ENCODE results near the gene MYO18B. TPM values are rescaled to one million over a fixed set of nuclear protein-coding genes. Genes with fewer than 3 reads are reported as not detected.

MYO18B gene
- total and polyA plus RNA-seq, 2 donors (not counting 3 experiments of a cell fraction or from before 2014, with no cell fraction given), result 0.01 TPM; not detected in 1

- Histone ChIP-seq H3K27ac (ENCODE audit: insufficient read depth, low read depth, low read length) (peak overlapping the region; percentile 88), H2AFZ (ENCODE audit: low read depth, low read length) (no peak overlapping the region), H4K20me1 (replicated peaks; ENCODE audit: control insufficient read depth, extremely low read depth, insufficient read depth, low read length) (no peaks in the 10 kb centered on the region), H3K36me3 (ENCODE audit: control insufficient read depth in 2 of 2, extremely low read depth in 1 of 2, insufficient read depth in 2 of 2, low read length in 2 of 2) (no peaks in the 10 kb centered on the region), H3K79me2 (ENCODE audit: control insufficient read depth, insufficient read depth, low read length) (no peaks in the 10 kb centered on the region), H3K9me1 (replicated peaks; ENCODE audit: control insufficient read depth, extremely low read depth, insufficient read depth, low read length) (no peaks in the 10 kb centered on the region), H3K4me2 (ENCODE audit: insufficient read depth, low read length) (no peak overlapping the region), H3K9me3 (replicated peaks; ENCODE audit: control insufficient read depth, insufficient read depth, low read length) (no peaks in the 10 kb centered on the region), H3K9ac (replicated peaks; ENCODE audit: extremely low read depth, insufficient read depth, low read length) (peak overlapping the region; percentile 51), H3K27me3 (ENCODE audit: control insufficient read depth in 2 of 2, insufficient read depth in 2 of 2, low read length in 2 of 2) (no peaks in the 10 kb centered on the region), H3K4me3 (replicated peaks in 1 of 3; ENCODE audit: insufficient read depth in 1 of 3, low read depth in 1 of 3, low read length in 3 of 3) (no peak overlapping the region), H3K4me1 (ENCODE audit: control insufficient read depth, extremely low read depth, insufficient read depth, low read length) (peaks cover 23% of the 10 kb centered on the region)
- DNase-seq (ENCODE audit: low read depth, low spot score) (no peak), FAIRE-seq (no peak)
- POLR2A ChIA-PET, result no interaction called here
- TF ChIP-seq POLR2A (IDR thresholded peaks at IDR 0.05; ENCODE audit: low read depth, low read length) (no peak), FOS (IDR thresholded peaks at IDR 0.05; ENCODE audit: borderline replicate concordance, insufficient read depth, low read length) (no peak), POLR2AphosphoS5 (IDR thresholded peaks at IDR 0.05; ENCODE audit: insufficient read depth, low read depth, low read length) (no peak), EZH2 (IDR thresholded peaks at IDR 0.05; ENCODE audit: borderline replicate concordance, low read depth, low read length, severe bottlenecking) (no peak), MYC (IDR thresholded peaks at IDR 0.05; ENCODE audit: low read depth, low read length) (no peak), MAX (IDR thresholded peaks at IDR 0.05; ENCODE audit: insufficient read depth, insufficient read length) (no peak), GATA2 (IDR thresholded peaks at IDR 0.05; ENCODE audit: insufficient read depth, insufficient read length, low read depth, low read length) (no peak), JUN (IDR thresholded peaks at IDR 0.05; ENCODE audit: borderline replicate concordance, insufficient read depth, insufficient read length, low read depth) (no peak), CTCF (IDR thresholded peaks at IDR 0.05; ENCODE audit: extremely low read depth in 1 of 2, insufficient read depth in 1 of 2, low read depth in 1 of 2, low read length in 2 of 2) (no peak)
- BruUV-seq (replicated peaks), result no TSS peak
- CTCF ChIA-PET, result interaction anchor here (0.8 kb wide), 1 partner anchor 25 kb away, joined by 3 read pairs; no protein-coding TSS in a partner anchor
- intact Hi-C loops (cut with micrococcal nuclease) (no loop called here), dilution Hi-C loops (cut with MboI; ENCODE audit: extremely low pct_ligation_motif_present, low sequenced_read_pairs) (no loop called here)
Measured at GRCh38 chr22:25748140-25748539, 6.2 kb downstream of the MYO18B start.

All from endothelial cell of umbilical vein (primary cell).